IPS-15b (cell line): ENCODE measurements around the gene TLK2.
A peak's percentile ranks its signal among the peaks of the same experiment; 100 is the strongest.

Experiments used
- H3K27me3 ChIP-seq: one replicate; pipeline ENCODE4 v1.6.1; 2013; ENCODE audit warnings: low read length; ENCODE audit not compliant: control insufficient read depth, insufficient read depth
- H3K36me3 ChIP-seq: one replicate; pipeline ENCODE4 v1.6.1; 2013; ENCODE audit warnings: low read length; ENCODE audit not compliant: control insufficient read depth, insufficient read depth
- H3K4me1 ChIP-seq: one replicate; pipeline ENCODE4 v1.6.1; 2013; ENCODE audit warnings: mild to moderate bottlenecking, low read length; ENCODE audit not compliant: control insufficient read depth, insufficient read depth
- H3K4me3 ChIP-seq: one replicate; pipeline ENCODE4 v1.5.1; 2013; ENCODE audit warnings: low read depth, low read length
- H3K9ac ChIP-seq: one replicate; pipeline ENCODE4 v1.6.1; 2013; ENCODE audit warnings: low read depth, mild to moderate bottlenecking, low read length
- H3K9me3 ChIP-seq: one replicate; pipeline ENCODE4 v1.6.1; 2013; ENCODE audit warnings: mild to moderate bottlenecking, low read length; ENCODE audit not compliant: control insufficient read depth, insufficient read depth

TLK2 gene

GRCh38 chr17:62615503-62615902 lies 136.9 kb downstream of the TLK2 start:
- Histone ChIP-seq H3K4me3 (no peak overlapping the region), H3K4me1 (peaks cover 10% of the 10 kb centered on the region), H3K27me3 (no peaks in the 10 kb centered on the region), H3K9ac (no peak overlapping the region), H3K36me3 (peaks cover 3% of the 10 kb centered on the region), H3K9me3 (no peaks in the 10 kb centered on the region)

GRCh38 chr17:62616993-62617893 lies 138.6 kb downstream of the TLK2 start:
- Histone ChIP-seq H3K4me1 (peaks cover 10% of the 10 kb centered on the region), H3K9ac (peak overlapping the region; percentile 47), H3K4me3 (no peak overlapping the region), H3K9me3 (no peaks in the 10 kb centered on the region), H3K36me3 (peaks cover 3% of the 10 kb centered on the region), H3K27me3 (no peaks in the 10 kb centered on the region)

DNA sequence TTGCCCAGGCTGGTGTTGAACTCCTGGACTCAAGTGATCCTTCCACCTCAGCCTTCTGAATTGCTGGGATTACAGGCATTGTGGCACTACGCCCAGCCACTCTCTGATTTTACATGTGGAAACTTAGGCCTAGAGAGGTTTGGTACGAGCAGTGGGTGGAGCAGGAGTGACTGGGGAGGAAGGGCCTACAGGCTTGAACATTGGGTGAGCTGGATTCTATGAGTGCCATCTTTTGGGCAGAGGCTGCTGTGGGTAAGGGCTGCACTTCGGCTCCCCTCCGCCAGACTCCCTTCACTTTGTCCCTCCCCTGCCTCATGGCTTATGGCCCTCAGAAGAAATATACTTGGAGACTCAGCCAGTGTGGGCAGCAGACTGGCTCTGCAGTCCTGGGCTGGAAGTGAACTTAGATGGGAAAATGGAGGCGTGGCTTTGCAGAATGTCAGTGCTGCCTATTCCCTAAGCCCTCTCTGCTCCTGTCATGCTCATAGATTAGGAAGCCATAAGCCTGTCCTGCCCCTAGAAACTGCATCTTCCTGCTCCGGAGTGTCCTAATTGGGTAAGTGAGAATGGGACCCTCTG lies 139.4 kb downstream of the TLK2 start:
- H3K4me1 ChIP-seq: peaks cover 10% of the 10 kb centered on the region
- no peaks in the 10 kb centered on the region for H3K27me3 ChIP-seq
- H3K36me3 ChIP-seq: peaks cover 3% of the 10 kb centered on the region
- no peaks in the 10 kb centered on the region for H3K9me3 ChIP-seq
- peak overlapping the region; percentile 12 for H3K9ac ChIP-seq
- no peak overlapping the region for H3K4me3 ChIP-seq

- no peaks in the 10 kb centered on the region for H3K27me3 ChIP-seq
- H3K4me1 ChIP-seq: peaks cover 10% of the 10 kb centered on the region
- no peaks in the 10 kb centered on the region for H3K9me3 ChIP-seq
- H3K36me3 ChIP-seq: peaks cover 3% of the 10 kb centered on the region
- no peak overlapping the region for H3K4me3 ChIP-seq
- no peak overlapping the region for H3K9ac ChIP-seq
These were observed 140.2 kb downstream of the TLK2 start for GRCh38 chr17:62618647-62619416.

DNA sequence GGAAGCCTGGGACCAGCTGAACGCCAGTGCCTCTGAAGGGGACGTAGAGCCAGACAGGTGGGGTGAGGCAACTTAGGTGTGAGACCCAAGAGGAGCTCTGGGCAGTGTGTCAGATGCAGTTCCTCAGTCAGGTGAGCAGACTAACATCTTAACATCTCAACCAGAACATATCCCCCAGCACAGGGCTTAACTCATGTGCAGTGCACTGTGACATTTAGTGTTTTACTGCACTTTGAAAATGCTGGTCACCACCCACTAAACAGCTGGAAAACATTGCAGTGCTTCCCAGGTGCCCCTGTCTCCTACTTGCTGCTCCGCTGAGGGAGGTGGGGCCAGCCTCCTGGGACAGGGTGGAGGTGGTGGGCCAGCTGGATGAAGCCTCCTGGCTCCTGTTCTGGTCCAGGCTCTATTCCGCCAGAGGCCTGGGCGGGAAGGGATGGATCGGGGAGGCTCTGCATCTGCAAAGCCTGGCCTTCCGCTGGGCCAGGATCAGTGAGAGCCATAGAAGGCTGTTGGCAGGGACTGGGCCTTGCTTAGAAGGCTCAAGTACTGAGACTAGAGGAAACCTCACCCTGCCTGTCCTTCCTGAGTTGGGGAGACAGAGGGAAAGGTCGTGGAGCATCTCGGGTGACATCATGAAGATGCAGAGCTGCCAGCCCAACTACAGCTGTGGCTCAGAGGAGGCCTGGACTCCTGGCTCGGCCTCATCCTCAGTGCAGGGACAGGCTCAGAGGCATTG lies 141.0 kb downstream of the TLK2 start:
- H3K4me1 ChIP-seq: peaks cover 10% of the 10 kb centered on the region
- H3K4me3 ChIP-seq: no peak overlapping the region
- H3K27me3 ChIP-seq: no peaks in the 10 kb centered on the region
- no peaks in the 10 kb centered on the region for H3K9me3 ChIP-seq
- H3K36me3 ChIP-seq: peaks cover 3% of the 10 kb centered on the region
- no peak overlapping the region for H3K9ac ChIP-seq

DNA sequence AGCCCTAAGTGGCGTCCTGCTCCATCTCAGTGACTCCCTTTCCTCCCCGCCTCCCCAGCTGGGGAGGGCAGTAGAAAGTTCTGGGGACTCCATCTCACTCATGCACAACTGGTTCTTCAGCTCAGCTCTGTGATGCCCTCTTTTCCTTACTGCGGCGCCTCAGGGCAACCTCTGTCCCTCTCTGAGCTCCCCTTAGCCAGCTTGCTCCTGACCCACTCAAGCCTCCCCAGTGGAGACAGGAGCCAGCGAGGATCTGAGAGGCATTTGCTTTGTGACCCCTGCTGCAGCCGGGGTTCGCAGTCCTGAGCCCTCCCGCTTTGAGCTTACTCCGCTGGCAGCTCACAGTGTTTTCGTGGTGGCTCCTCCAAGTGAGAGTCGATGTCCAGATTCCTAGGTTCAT lies 142.6 kb downstream of the TLK2 start:
- no peak overlapping the region for H3K4me3 ChIP-seq
- H3K4me1 ChIP-seq: peaks cover 10% of the 10 kb centered on the region
- H3K27me3 ChIP-seq: no peaks in the 10 kb centered on the region
- no peaks in the 10 kb centered on the region for H3K9me3 ChIP-seq
- H3K9ac ChIP-seq: no peak overlapping the region
- H3K36me3 ChIP-seq: no peaks in the 10 kb centered on the region

DNA sequence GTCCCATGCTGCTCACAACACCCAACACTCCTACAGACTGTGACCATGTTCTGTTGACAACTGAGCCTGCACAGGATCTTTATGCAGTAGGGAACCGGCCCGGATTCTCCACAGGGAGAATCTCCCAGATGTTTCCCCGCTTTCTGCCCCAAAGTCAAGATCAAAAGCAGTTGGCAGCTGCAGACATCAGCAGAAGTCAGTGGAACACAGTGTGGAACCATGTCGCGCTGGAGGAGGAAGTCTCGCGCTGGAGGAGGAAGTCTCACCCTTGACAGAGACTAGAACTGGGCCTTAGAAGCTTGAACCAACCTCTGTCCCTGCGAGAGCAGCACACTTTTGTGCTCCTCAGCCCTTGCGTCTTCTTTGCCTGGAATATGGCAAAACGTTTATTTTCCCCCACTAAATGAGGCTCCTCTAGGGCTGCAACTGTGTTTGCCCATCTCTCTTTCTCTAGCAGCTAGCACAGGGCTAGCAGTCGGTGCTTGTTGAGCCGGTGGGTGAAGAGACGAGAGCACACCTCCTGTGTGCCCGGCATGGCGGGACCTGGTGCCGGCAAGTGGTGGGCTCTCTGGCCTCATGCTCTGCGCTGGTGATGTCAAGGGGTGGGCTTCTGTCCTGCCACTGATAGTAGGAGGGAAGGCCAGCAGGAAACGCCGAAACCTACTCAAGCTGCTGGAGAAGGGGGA lies 146.7 kb downstream of the TLK2 start:
- H3K4me1 ChIP-seq: peaks cover 13% of the 10 kb centered on the region
- no peak overlapping the region for H3K9ac ChIP-seq
- H3K9me3 ChIP-seq: no peaks in the 10 kb centered on the region
- H3K36me3 ChIP-seq: no peaks in the 10 kb centered on the region
- no peaks in the 10 kb centered on the region for H3K27me3 ChIP-seq
- no peak overlapping the region for H3K4me3 ChIP-seq

GRCh38 chr17:62625870-62626200 lies 147.2 kb downstream of the TLK2 start:
- Histone ChIP-seq H3K4me1 (peaks cover 13% of the 10 kb centered on the region), H3K36me3 (no peaks in the 10 kb centered on the region), H3K9me3 (no peaks in the 10 kb centered on the region), H3K27me3 (no peaks in the 10 kb centered on the region), H3K4me3 (no peak overlapping the region), H3K9ac (no peak overlapping the region)

GRCh38 chr17:62626719-62627218 lies 148.1 kb downstream of the TLK2 start:
- Histone ChIP-seq H3K27me3 (no peaks in the 10 kb centered on the region), H3K9ac (peak overlapping the region; percentile 70), H3K9me3 (no peaks in the 10 kb centered on the region), H3K4me3 (peak overlapping the region; percentile 85), H3K36me3 (no peaks in the 10 kb centered on the region), H3K4me1 (peaks cover 13% of the 10 kb centered on the region)

DNA sequence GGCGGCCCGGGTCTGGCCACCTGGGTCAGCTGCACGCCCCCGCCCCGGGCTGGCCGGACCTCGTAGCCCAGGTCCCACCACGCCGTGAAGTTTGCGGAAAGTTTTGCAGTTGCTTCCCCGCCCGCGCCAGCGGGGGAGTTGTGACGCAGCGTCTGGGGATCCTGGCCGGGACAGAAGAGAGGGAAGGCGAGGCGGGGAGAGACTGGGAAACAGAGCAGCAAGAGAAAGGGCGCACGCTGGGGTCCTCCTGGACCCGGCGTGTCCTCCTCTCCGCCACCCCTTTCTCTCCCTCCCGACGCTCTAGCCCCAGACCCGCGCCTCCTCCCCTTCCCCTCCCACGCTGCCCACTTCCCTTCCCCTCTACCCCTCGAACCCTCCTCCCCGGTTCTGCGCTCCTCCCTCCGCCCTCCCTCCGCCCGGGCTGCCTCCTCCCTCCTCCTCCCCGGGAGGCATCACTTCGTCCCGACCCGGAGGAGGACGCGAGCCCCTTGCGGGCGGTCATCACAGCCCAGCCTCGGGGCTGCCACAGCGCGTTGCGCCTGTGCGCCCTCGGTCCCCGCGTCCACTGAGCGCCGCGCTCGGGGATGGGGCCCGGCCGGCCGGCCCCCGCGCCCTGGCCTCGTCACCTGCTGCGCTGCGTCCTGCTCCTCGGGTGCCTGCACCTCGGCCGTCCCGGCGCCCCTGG lies 148.7 kb downstream of the TLK2 start, which contains the start of gene MRC2:
MRC2 (plus strand) TSS at position 452 of the 685 bp plus-strand sequence; CDS start at position 585, 133 bp downstream.
- H3K27me3 ChIP-seq: no peaks in the 10 kb centered on the region

More for the DNA sequence above, 148.7 kb downstream of the TLK2 start, which contains the start of gene MRC2:
- peak within 1 kb of the TSS; percentile 85 for H3K4me3 ChIP-seq
- H3K9ac ChIP-seq: peak within 1 kb of the TSS; percentile 70
- H3K36me3 ChIP-seq: no peaks in the 10 kb centered on the region
- peaks cover 13% of the 10 kb centered on the region for H3K4me1 ChIP-seq
- H3K9me3 ChIP-seq: no peaks in the 10 kb centered on the region
